Testis (tissue), 3 donors: ENCODE measurements around the gene BTD. TPM values are rescaled to one million over a fixed set of nuclear protein-coding genes. Genes with fewer than 3 reads are reported as not detected.

Experiments used
- DNase-seq: peaks from one replicate; pipeline ENCODE4 v3.0.0-alpha.2; 2019
- H3K27ac ChIP-seq, 2 donors: fragments of 200-600 bp; sonication (generic); one replicate each; pipeline ENCODE4 v1.5.1; 2019
- H3K27me3 ChIP-seq: fragments of 200-600 bp; sonication (generic); one replicate; pipeline ENCODE4 v1.5.1; 2019
- H3K36me3 ChIP-seq: fragments of 200-600 bp; sonication (generic); one replicate; pipeline ENCODE4 v1.5.1; 2017; ENCODE audit warnings: low read depth; ENCODE audit errors: missing control alignments
- H3K4me1 ChIP-seq: fragments of 200-600 bp; sonication (generic); one replicate; pipeline ENCODE4 v1.5.1; 2019
- H3K4me3 ChIP-seq, 2 donors: fragments of 200-600 bp; sonication (generic); one replicate each; pipeline ENCODE4 v1.5.1; 2017 to 2019
- H3K9me3 ChIP-seq: fragments of 200-600 bp; sonication (generic); one replicate; pipeline ENCODE4 v1.5.1; 2017
- POLR2A ChIP-seq: fragments of 450-650 bp; IDR thresholded peaks from one replicate; pipeline ENCODE4 v1.6.1; 2017; ENCODE audit warnings: antibody characterized with exemption, mild to moderate bottlenecking, moderate library complexity
- WGBS, 2 donors: methylation state at CpG; one replicate each; pipeline ENCODE4 v1.1.5; 2018; 5-methylcytosine and 5-hydroxymethylcytosine counted together
- intact Hi-C: fragments of 100-400 bp; cut with DNase I; formaldehyde crosslinking; loops from one replicate; pipeline ENCODE4 v1.15.1; 2023; ENCODE audit warnings: low total_unique reads
- microRNA-seq, 2 donors: library from miRNA; unstranded; fragments of <30 nt; microRNA quantifications; one replicate each; pipeline ENCODE4, GENCODE V29; 2016; ENCODE audit warnings: borderline number of aligned reads in 2 of 2, borderline replicate concordance in 1 of 2
- polyA plus RNA-seq: library from polyadenylated mRNA; stranded (reverse); fragments of 350-450 nt; fragmentation: Illumina TruSeq; extraction: RNeasy Lipid Tissue Mini Kit (QIAGEN cat#74804); gene quantifications from one replicate; pipeline ENCODE4 v1.2.3, GENCODE V29; 2014; ENCODE audit warnings: low read depth, low replicate concordance; ENCODE audit not compliant: insufficient read depth
- small RNA-seq, 2 donors: library from RNA; depleted of rRNA; stranded (forward); fragments of <200 nt; gene quantifications; one replicate each; pipeline ENCODE3, GENCODE V24; 2016
- total RNA-seq, 2 donors: library from RNA; depleted of rRNA; stranded (reverse); fragments of >200 nt; gene quantifications; one replicate each; pipeline ENCODE4 v1.2.3, GENCODE V29; 2016
- TF ChIP-seq, protein P1 (sequence below), 3 experiments: fragments of 450-650 bp in 2 of 3; fragments of 200-600 bp in 1 of 3; sonication (generic) in 1 of 3; IDR thresholded peaks; one replicate each; pipeline ENCODE4 v1.5.1; 2016 to 2019; ENCODE audit warnings: antibody characterized with exemption in 3 of 3, mild to moderate bottlenecking in 2 of 3, moderate library complexity in 1 of 3

The BTD gene
- total and polyA plus RNA-seq, 3 donors from 2014 or later = 31.3 to 54.7 (median 44.7) TPM

GRCh38 chr3:15693355-15693754 is 91.8 kb downstream of the BTD start:
- Histone ChIP-seq H3K27me3 (no peaks in the 10 kb centered on the region), H3K4me1 (no peaks in the 10 kb centered on the region), H3K4me3 (no peak overlapping the region), H3K9me3 (no peaks in the 10 kb centered on the region), H3K36me3 (no peaks in the 10 kb centered on the region), H3K27ac (no peak overlapping the region)
- TF ChIP-seq POLR2A = no peak
- TF ChIP-seq, protein P1, sequence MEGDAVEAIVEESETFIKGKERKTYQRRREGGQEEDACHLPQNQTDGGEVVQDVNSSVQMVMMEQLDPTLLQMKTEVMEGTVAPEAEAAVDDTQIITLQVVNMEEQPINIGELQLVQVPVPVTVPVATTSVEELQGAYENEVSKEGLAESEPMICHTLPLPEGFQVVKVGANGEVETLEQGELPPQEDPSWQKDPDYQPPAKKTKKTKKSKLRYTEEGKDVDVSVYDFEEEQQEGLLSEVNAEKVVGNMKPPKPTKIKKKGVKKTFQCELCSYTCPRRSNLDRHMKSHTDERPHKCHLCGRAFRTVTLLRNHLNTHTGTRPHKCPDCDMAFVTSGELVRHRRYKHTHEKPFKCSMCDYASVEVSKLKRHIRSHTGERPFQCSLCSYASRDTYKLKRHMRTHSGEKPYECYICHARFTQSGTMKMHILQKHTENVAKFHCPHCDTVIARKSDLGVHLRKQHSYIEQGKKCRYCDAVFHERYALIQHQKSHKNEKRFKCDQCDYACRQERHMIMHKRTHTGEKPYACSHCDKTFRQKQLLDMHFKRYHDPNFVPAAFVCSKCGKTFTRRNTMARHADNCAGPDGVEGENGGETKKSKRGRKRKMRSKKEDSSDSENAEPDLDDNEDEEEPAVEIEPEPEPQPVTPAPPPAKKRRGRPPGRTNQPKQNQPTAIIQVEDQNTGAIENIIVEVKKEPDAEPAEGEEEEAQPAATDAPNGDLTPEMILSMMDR (IDR thresholded peaks at IDR 0.05) = no peak
- WGBS, 2 donors = 0 to 67% methylated on average over 1 of the region's 1 CpG
- intact Hi-C loops = no loop called here
- DNase-seq = no peak

DNA sequence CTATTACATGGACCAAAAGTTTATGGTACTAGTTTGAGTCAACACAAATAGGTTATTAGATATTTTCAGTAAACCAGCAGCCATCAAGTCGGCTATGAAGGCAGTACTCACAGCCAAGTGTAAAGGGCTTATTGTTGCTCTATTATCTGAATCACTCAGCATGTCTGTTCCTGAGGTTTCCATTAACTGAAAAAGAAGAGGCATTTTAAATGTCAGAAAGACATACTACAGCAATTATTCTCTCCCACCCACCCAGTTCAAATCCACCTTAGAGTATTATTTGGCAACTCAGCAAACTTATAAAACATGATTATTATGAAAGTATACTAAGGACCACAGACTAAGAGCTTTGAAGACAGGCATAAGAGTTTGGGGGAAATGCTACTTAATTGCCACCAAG is 93.1 kb downstream of the BTD start:
- intact Hi-C loops = no loop called here
- no peaks in the 10 kb centered on the region for H3K9me3 ChIP-seq
- H3K27me3 ChIP-seq = no peaks in the 10 kb centered on the region
- no peak for DNase-seq
- no peak overlapping the region for H3K27ac ChIP-seq
- no peak overlapping the region for H3K4me3 ChIP-seq
- TF ChIP-seq POLR2A = no peak
- TF ChIP-seq, protein P1 (IDR thresholded peaks at IDR 0.05) = no peak
- no peaks in the 10 kb centered on the region for H3K36me3 ChIP-seq
- 65 to 71% methylated on average over 1 of the region's 1 CpG for WGBS, 2 donors
- no peaks in the 10 kb centered on the region for H3K4me1 ChIP-seq

Small RNAs within 50 kb of the gene (microRNA-seq; reads per million reads assigned to microRNA genes)
- 0 reads per million in 2 donors for gene MIR3134

Small RNAs within 50 kb of the gene (small RNA-seq; reads per million reads assigned to genes)
- 0 reads per million in 2 donors for gene MIR3134

Other genes with a start within 250 kb of the BTD start
- 10 to 100 TPM; 45.1 to 49.4 TPM for gene METTL6, start 174.2 kb upstream of the BTD start, total RNA-seq
- gene METTL6, start 174.2 kb upstream of the BTD start, polyA plus RNA-seq = 42.9 TPM
- gene EAF1, start 174.1 kb upstream of the BTD start, total RNA-seq = 10 to 100 TPM; 25.5 to 33.4 TPM
- gene EAF1, start 174.1 kb upstream of the BTD start, polyA plus RNA-seq = 28.5 TPM
- 1 to 10 TPM; 5.4 to 7.6 TPM for gene COLQ, start 80.0 kb upstream of the BTD start, total RNA-seq
- 6.7 TPM for gene COLQ, start 80.0 kb upstream of the BTD start, polyA plus RNA-seq
- gene HACL1, start 176 bp upstream of the BTD start, total RNA-seq = 10 to 100 TPM; 35.7 to 44.3 TPM
- 42.2 TPM for gene HACL1, start 176 bp upstream of the BTD start, polyA plus RNA-seq
- gene ANKRD28, start 196.2 kb downstream of the BTD start, total RNA-seq = 10 to 100 TPM; 93.8 to 96.3 TPM
- 82.8 TPM for gene ANKRD28, start 196.2 kb downstream of the BTD start, polyA plus RNA-seq